Testis (tissue), 2 donors: Measurements from ENCODE around the gene KRTAP5-1.

ENCODE experiments used
- POLR2A ChIP-seq: fragments of 450-650 bp; IDR thresholded peaks from one replicate; pipeline ENCODE4 v1.6.1; 2017; ENCODE audit warnings: antibody characterized with exemption, mild to moderate bottlenecking, moderate library complexity
- TF ChIP-seq, protein P1 (sequence below), 3 experiments: fragments of 450-650 bp in 2 of 3; fragments of 200-600 bp in 1 of 3; sonication (generic) in 1 of 3; IDR thresholded peaks; one replicate each; pipeline ENCODE4 v1.5.1; 2016 to 2019; ENCODE audit warnings: antibody characterized with exemption in 3 of 3, mild to moderate bottlenecking in 2 of 3, moderate library complexity in 1 of 3

DNA sequence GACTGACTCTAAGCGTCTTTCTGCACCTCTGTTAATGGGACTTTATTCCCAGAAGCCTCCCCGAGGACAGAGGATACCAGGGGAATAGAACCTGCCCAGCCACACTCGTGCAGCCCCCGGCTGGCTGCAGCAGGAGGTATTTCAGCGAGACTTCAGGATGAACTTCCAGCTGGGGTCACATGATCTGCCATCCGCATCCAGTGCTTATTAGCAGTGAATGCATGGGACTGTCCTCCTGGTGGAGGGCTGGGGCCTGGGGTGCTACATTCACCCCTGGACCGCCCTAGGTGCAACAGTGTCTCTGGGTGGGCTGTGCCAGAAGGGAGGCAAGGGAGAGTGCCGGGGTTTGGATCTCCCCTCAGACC, 14.6 kb downstream of the KRTAP5-1 start:
- TF ChIP-seq, protein P1, sequence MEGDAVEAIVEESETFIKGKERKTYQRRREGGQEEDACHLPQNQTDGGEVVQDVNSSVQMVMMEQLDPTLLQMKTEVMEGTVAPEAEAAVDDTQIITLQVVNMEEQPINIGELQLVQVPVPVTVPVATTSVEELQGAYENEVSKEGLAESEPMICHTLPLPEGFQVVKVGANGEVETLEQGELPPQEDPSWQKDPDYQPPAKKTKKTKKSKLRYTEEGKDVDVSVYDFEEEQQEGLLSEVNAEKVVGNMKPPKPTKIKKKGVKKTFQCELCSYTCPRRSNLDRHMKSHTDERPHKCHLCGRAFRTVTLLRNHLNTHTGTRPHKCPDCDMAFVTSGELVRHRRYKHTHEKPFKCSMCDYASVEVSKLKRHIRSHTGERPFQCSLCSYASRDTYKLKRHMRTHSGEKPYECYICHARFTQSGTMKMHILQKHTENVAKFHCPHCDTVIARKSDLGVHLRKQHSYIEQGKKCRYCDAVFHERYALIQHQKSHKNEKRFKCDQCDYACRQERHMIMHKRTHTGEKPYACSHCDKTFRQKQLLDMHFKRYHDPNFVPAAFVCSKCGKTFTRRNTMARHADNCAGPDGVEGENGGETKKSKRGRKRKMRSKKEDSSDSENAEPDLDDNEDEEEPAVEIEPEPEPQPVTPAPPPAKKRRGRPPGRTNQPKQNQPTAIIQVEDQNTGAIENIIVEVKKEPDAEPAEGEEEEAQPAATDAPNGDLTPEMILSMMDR (IDR thresholded peaks at IDR 0.05): no peak
- no peak for TF ChIP-seq POLR2A
